Osteocyte (in vitro differentiated cells): Measurements from ENCODE around the gene BHLHE40. TPM values are rescaled to one million over a fixed set of nuclear protein-coding genes. Genes with fewer than 3 reads are reported as not detected.

Experiments used
- DNase-seq: peaks from one replicate; pipeline ENCODE4 v3.0.0; 2021; ENCODE audit warnings: mixed read lengths; ENCODE audit not compliant: unreplicated experiment; ENCODE audit errors: extremely low spot score
- H3K27ac Mint-ChIP-seq: one replicate; pipeline ENCODE4 v1.8.0; 2021; ENCODE audit warnings: mild to moderate bottlenecking, mixed read lengths; ENCODE audit not compliant: unreplicated experiment
- H3K27me3 Mint-ChIP-seq: one replicate; pipeline ENCODE4 v1.8.0; 2021; ENCODE audit warnings: mixed read lengths; ENCODE audit not compliant: unreplicated experiment
- H3K36me3 Mint-ChIP-seq: one replicate; pipeline ENCODE4 v1.8.0; 2021; ENCODE audit warnings: mixed read lengths; ENCODE audit not compliant: unreplicated experiment
- H3K4me1 Mint-ChIP-seq: one replicate; pipeline ENCODE4 v1.8.0; 2021; ENCODE audit warnings: mixed read lengths; ENCODE audit not compliant: unreplicated experiment
- H3K4me3 Mint-ChIP-seq: one replicate; pipeline ENCODE4 v1.8.0; 2021; ENCODE audit warnings: mild to moderate bottlenecking, moderate library complexity, mixed read lengths; ENCODE audit not compliant: unreplicated experiment
- H3K9me3 Mint-ChIP-seq: one replicate; pipeline ENCODE4 v1.8.0; 2021; ENCODE audit warnings: mixed read lengths; ENCODE audit not compliant: unreplicated experiment
- total RNA-seq: library from RNA; stranded (reverse); gene quantifications from 2 replicates; pipeline ENCODE4 v1.2.1, GENCODE V29; 2021
- TF ChIP-seq, protein P1 (sequence below): fragments of 200-600 bp; sonication (generic); IDR thresholded peaks from 2 replicates; pipeline ENCODE4 v1.5.0; 2021; ENCODE audit warnings: antibody characterized with exemption, mild to moderate bottlenecking, moderate library complexity

BHLHE40 gene
- total RNA-seq, 1 donor from 2014 or later = 34.1 TPM

DNA sequence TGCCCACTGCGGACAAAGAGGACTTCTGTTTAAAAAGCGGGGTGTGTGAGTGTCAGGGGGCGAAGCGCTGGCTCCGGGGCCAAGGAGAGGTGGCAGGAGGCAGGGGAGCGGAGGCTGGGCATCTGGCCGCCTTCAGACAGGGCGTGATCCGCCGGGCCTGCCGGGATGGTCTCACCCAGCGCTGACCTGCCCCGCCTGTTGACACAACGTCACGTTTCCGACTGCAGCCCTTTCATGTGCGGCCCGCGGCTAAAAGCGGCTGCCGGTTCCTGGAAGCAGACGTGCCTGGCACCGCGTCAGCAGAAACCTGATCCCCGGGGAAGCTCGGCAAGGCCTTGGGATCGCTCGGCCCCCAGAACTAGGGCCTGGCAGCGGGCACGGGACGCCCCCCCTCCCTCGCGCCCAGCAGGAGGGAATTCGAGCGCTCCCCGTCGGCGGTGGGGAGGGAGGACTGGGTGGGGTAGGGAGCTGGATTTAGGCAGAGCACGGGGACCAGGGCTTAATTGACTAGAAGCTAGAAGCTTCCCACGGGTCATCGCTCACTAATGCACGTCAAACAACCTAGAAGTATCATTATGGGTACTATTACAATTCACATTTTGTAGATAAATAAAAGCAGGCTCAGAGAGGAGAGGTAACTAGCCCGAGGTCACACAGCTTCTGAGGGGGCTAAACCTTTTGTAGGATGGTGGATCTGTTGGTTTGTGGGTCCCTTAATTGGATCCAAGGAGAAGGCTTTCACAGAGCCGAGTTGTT lies 7.7 kb downstream of the BHLHE40 start:
- peak overlapping the region; percentile 76 for H3K27ac Mint-ChIP-seq
- TF ChIP-seq, protein P1, sequence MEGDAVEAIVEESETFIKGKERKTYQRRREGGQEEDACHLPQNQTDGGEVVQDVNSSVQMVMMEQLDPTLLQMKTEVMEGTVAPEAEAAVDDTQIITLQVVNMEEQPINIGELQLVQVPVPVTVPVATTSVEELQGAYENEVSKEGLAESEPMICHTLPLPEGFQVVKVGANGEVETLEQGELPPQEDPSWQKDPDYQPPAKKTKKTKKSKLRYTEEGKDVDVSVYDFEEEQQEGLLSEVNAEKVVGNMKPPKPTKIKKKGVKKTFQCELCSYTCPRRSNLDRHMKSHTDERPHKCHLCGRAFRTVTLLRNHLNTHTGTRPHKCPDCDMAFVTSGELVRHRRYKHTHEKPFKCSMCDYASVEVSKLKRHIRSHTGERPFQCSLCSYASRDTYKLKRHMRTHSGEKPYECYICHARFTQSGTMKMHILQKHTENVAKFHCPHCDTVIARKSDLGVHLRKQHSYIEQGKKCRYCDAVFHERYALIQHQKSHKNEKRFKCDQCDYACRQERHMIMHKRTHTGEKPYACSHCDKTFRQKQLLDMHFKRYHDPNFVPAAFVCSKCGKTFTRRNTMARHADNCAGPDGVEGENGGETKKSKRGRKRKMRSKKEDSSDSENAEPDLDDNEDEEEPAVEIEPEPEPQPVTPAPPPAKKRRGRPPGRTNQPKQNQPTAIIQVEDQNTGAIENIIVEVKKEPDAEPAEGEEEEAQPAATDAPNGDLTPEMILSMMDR = no peak
- peak; percentile 97 for DNase-seq
- no peaks in the 10 kb centered on the region for H3K27me3 Mint-ChIP-seq
- H3K36me3 Mint-ChIP-seq = peaks cover 19% of the 10 kb centered on the region
- peaks cover 61% of the 10 kb centered on the region for H3K4me1 Mint-ChIP-seq
- no peaks in the 10 kb centered on the region for H3K9me3 Mint-ChIP-seq
- peak overlapping the region; percentile 60 for H3K4me3 Mint-ChIP-seq

DNA sequence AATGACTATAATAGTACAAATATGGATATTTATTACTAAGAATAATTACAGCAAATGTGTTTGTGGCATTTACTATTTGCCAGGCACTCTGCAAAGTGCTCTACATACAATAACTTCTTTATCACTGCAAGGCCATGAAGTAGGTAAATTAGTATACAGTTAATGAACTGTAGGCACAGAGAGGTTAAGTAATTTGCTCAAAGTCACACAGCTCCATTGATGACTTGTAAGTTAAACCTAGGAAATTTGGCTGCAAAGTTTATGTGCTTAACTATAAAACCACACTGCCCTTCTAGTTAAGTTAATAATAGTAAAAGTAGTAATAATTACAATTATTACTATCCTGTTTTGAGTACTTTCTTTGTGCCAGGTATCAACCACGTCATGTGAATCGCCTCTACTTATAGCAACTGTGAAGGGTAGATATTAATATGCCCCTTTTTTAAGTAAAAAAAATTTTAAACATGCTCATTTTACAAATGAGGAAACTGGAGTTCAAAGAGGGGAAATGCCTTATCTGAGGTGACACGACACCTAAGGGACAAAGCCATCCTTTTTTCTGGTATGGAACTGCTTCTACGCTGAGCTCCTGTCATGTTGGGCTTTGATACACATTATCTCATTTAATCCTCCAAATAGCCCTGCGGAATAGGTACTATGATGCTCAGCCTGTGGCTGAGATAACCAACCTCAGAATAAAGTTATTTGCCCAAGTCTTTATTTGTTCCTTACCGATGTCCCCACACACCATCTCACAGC lies 8.5 kb downstream of the BHLHE40 start:
- H3K27ac Mint-ChIP-seq = peak overlapping the region; percentile 76
- peaks cover 53% of the 10 kb centered on the region for H3K4me1 Mint-ChIP-seq
- DNase-seq = no peak
- H3K36me3 Mint-ChIP-seq = peaks cover 14% of the 10 kb centered on the region
- no peak overlapping the region for H3K4me3 Mint-ChIP-seq
- H3K27me3 Mint-ChIP-seq = no peaks in the 10 kb centered on the region
- H3K9me3 Mint-ChIP-seq = no peaks in the 10 kb centered on the region
- TF ChIP-seq, protein P1 = no peak

DNA sequence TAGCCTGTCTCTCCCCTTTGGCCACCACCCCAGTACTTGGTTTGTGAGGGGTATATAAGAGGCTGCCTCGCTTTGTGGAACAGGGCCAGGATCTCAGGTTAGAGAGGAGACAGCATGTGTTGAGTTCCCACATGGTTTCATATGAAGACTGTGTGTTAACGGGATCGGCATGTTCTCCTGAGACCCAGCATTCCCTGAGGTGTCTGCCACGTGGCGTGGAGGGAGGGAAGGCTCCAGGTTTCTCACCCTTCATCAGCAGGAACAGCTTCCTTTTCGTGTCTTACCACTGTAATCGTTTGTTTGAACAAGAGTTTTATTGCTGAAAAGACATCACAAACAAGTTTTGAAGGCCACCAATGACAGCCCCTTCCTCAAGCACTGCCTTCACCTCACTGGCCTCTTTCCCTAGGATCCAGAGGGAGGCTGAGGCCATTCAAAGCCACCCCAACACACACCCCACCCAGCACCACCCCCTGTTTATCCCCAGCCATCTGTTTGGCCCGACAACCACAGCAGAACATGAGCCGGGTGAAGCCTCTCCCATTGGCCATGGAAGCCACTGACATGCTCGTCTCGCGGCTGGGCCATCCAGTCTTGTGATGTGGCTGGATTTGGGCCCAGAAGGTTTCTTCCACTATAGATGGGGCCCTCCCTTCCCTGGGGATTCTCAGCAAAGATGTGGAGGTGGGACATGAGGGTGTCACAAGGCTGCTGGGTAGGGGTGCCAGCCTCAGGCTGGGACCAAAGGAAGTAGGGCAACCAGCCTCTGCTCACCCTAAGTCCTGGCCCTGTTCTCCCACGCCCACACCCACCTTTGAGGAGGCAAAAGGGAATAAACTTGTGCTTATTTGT lies 10.0 kb downstream of the BHLHE40 start:
- no peaks in the 10 kb centered on the region for H3K36me3 Mint-ChIP-seq
- peak overlapping the region; percentile 47 for H3K27ac Mint-ChIP-seq
- H3K4me1 Mint-ChIP-seq = peaks cover 44% of the 10 kb centered on the region
- no peak for DNase-seq
- H3K9me3 Mint-ChIP-seq = no peaks in the 10 kb centered on the region
- no peak overlapping the region for H3K4me3 Mint-ChIP-seq
- H3K27me3 Mint-ChIP-seq = no peaks in the 10 kb centered on the region
- TF ChIP-seq, protein P1 = no peak

DNA sequence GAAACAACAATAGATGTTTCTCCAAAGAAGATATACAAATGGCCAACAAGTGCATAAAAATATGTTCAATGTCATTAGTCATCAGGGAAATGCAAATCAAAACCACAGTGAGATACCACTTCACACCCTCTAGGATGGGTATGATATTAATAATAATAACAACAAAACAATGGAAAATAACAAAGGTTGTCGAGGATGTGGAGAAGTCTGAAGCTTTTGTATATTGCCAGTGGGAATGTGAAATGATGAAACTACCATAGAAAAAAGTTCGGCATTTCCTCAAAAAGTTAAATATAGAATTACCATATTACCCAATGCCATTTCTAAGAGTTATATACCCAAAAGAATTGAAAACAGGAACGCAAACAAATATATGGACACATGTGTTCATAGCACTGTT lies 10.8 kb downstream of the BHLHE40 start:
- DNase-seq = no peak
- Mint-ChIP-seq H3K27me3 (no peaks in the 10 kb centered on the region), H3K9me3 (no peaks in the 10 kb centered on the region), H3K36me3 (no peaks in the 10 kb centered on the region), H3K4me3 (no peak overlapping the region), H3K4me1 (peaks cover 47% of the 10 kb centered on the region), H3K27ac (no peak overlapping the region)
- TF ChIP-seq, protein P1 = no peak
